Measurements from ENCODE around the gene DVL1. TPM values are rescaled to one million over a fixed set of nuclear protein-coding genes. Genes with fewer than 3 reads are reported as not detected.
A peak's percentile ranks its signal among the peaks of the same experiment; 100 is the strongest.

Gene DVL1
- polyA plus RNA-seq, 4 donors: 46.7 to 88.8 (median 61.3) TPM

GRCh38 chr1:1302951-1303509 is 46.2 kb downstream of the DVL1 start:
- H3K4me1 ChIP-seq (ENCODE audit: control insufficient read depth in 3 of 3, insufficient read depth in 2 of 3, low read depth in 1 of 3, low read length in 2 of 3): peaks cover 7 to 24% (median 13%) of the 10 kb centered on the region in 3 donors
- peaks cover 0 to 45% (median 0%) of the 10 kb centered on the region in 3 donors for H3K36me3 ChIP-seq (ENCODE audit: control insufficient read depth in 3 of 3, insufficient read depth in 2 of 3, low read depth in 1 of 3, low read length in 3 of 3)
- DNase-seq (no peak), FAIRE-seq (no peak)
- 78 to 81% (median 80%) methylated on average over 27 to 31 of the region's 31 CpGs for WGBS, 3 donors
- H3K27me3 ChIP-seq (ENCODE audit: control insufficient read depth in 3 of 3, insufficient read depth in 3 of 3, low read length in 3 of 3): no peaks in the 10 kb centered on the region
- no peak overlapping the region for H3K4me3 ChIP-seq (ENCODE audit: low read depth in 1 of 3, low read length in 3 of 3)
- H3K9me3 ChIP-seq (ENCODE audit: control insufficient read depth in 2 of 2, insufficient read depth in 1 of 2, low read depth in 1 of 2, low read length in 1 of 2): no peaks in the 10 kb centered on the region
- no peak overlapping the region for H3K27ac ChIP-seq (ENCODE audit: low read depth in 1 of 3, low read length in 2 of 3)

- peaks cover 7 to 24% (median 13%) of the 10 kb centered on the region in 3 donors for H3K4me1 ChIP-seq (ENCODE audit: control insufficient read depth in 3 of 3, insufficient read depth in 2 of 3, low read depth in 1 of 3, low read length in 2 of 3)
- DNase-seq (no peak), FAIRE-seq (no peak)
- H3K36me3 ChIP-seq (ENCODE audit: control insufficient read depth in 3 of 3, insufficient read depth in 2 of 3, low read depth in 1 of 3, low read length in 3 of 3): peaks cover 0 to 51% (median 0%) of the 10 kb centered on the region in 3 donors
- H3K4me3 ChIP-seq (ENCODE audit: low read depth in 1 of 3, low read length in 3 of 3): no peak overlapping the region
- H3K27ac ChIP-seq (ENCODE audit: low read depth in 1 of 3, low read length in 2 of 3): no peak overlapping the region
- H3K9me3 ChIP-seq (ENCODE audit: control insufficient read depth in 2 of 2, insufficient read depth in 1 of 2, low read depth in 1 of 2, low read length in 1 of 2): no peaks in the 10 kb centered on the region
- H3K27me3 ChIP-seq (ENCODE audit: control insufficient read depth in 3 of 3, insufficient read depth in 3 of 3, low read length in 3 of 3): no peaks in the 10 kb centered on the region
- 90 to 92% (median 92%) methylated on average over 8 to 9 of the region's 9 CpGs for WGBS, 3 donors
Measured at GRCh38 chr1:1302006-1302430, 47.2 kb downstream of the DVL1 start.

DNA sequence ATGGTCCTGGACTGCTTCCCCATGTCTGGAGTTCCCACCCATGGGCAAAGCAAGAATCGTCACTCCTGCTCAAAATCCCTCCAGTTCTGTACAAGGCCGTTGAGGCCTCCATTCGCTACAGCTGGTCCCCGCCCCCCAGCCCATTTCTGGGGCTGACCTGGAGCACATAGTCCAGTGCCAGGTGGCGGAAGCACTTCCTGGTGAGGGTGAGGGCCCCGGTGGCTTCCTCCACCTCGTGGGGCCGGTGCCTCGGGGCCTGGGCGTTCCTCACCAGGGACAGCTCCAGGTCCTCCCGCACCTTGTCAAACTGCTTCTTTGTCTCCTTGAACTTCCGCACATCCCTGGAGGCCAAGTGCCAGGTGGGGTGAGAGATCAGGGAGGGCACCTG is 48.9 kb downstream of the DVL1 start:
- 70 to 84% (median 84%) methylated on average over 12 of the region's 12 CpGs for WGBS, 3 donors
- no peak for FAIRE-seq
- H3K4me3 ChIP-seq (ENCODE audit: low read depth in 1 of 3, low read length in 3 of 3): no peak overlapping the region

DNA sequence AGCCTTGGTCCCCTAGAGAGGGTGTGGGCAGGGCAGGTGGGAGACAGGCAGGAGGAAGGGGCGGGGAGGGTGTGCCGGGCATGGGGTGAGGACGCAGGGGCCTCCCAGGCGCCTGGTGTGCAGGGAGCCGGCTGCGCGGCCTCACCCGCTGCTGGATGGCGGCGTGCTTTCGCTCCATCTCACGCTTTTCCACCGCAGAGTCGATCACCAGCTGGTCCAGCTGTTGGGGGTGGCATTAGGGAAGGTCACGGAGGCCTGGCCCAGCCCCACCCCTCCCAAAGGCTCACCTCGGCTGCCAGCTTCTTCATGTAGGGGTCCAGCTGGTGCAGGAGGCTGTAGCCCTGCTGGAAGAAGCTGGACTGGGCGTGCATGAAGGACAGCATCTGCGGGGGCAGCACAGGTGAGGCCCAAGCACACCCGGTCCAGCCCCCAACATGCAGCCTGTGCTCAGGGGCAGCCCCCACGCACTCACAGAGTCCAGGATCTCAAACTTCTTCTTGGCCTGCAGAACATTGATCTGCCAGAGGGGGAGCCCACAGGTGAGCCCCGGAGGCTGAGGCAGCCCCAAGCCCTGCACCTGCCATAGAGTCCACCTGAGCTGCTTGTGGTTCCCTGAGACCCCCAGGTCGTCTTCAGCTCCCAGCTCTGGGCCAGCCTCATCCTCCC is 49.4 kb downstream of the DVL1 start:
- no peak overlapping the region for H3K27ac ChIP-seq (ENCODE audit: low read depth in 1 of 3, low read length in 2 of 3)
- peaks cover 0 to 4% (median 0%) of the 10 kb centered on the region in 3 donors for H3K4me1 ChIP-seq (ENCODE audit: control insufficient read depth in 3 of 3, insufficient read depth in 2 of 3, low read depth in 1 of 3, low read length in 2 of 3)
- WGBS, 3 donors: 72 to 85% (median 78%) methylated on average over 16 to 22 of the region's 22 CpGs
- H3K36me3 ChIP-seq (ENCODE audit: control insufficient read depth in 3 of 3, insufficient read depth in 2 of 3, low read depth in 1 of 3, low read length in 3 of 3): peaks cover 0 to 72% (median 4%) of the 10 kb centered on the region in 3 donors
- DNase-seq (peak in 1 of 2 donors; percentile 31), FAIRE-seq (no peak)
- no peak overlapping the region for H3K4me3 ChIP-seq (ENCODE audit: low read depth in 1 of 3, low read length in 3 of 3)
- H3K27me3 ChIP-seq (ENCODE audit: control insufficient read depth in 3 of 3, insufficient read depth in 3 of 3, low read length in 3 of 3): no peaks in the 10 kb centered on the region
- no peaks in the 10 kb centered on the region for H3K9me3 ChIP-seq (ENCODE audit: control insufficient read depth in 2 of 2, insufficient read depth in 1 of 2, low read depth in 1 of 2, low read length in 1 of 2)

More for the DNA sequence above, 48.9 kb downstream of the DVL1 start:
- Histone ChIP-seq H3K27ac (ENCODE audit: low read depth in 1 of 3, low read length in 2 of 3) (no peak overlapping the region), H3K36me3 (ENCODE audit: control insufficient read depth in 3 of 3, insufficient read depth in 2 of 3, low read depth in 1 of 3, low read length in 3 of 3) (peaks cover 0 to 67% (median 4%) of the 10 kb centered on the region in 3 donors), H3K9me3 (ENCODE audit: control insufficient read depth in 2 of 2, insufficient read depth in 1 of 2, low read depth in 1 of 2, low read length in 1 of 2) (no peaks in the 10 kb centered on the region), H3K4me1 (ENCODE audit: control insufficient read depth in 3 of 3, insufficient read depth in 2 of 3, low read depth in 1 of 3, low read length in 2 of 3) (peaks cover 0 to 9% (median 3%) of the 10 kb centered on the region in 3 donors), H3K27me3 (ENCODE audit: control insufficient read depth in 3 of 3, insufficient read depth in 3 of 3, low read length in 3 of 3) (no peaks in the 10 kb centered on the region)
- no peak for DNase-seq

GRCh38 chr1:1298861-1299685 is 50.1 kb downstream of the DVL1 start:
- Histone ChIP-seq H3K9me3 (ENCODE audit: control insufficient read depth in 2 of 2, insufficient read depth in 1 of 2, low read depth in 1 of 2, low read length in 1 of 2) (no peaks in the 10 kb centered on the region), H3K36me3 (ENCODE audit: control insufficient read depth in 3 of 3, insufficient read depth in 2 of 3, low read depth in 1 of 3, low read length in 3 of 3) (peaks cover 0 to 78% (median 4%) of the 10 kb centered on the region in 3 donors), H3K27me3 (ENCODE audit: control insufficient read depth in 3 of 3, insufficient read depth in 3 of 3, low read length in 3 of 3) (no peaks in the 10 kb centered on the region), H3K4me3 (ENCODE audit: low read depth in 1 of 3, low read length in 3 of 3) (no peak overlapping the region), H3K27ac (ENCODE audit: low read depth in 1 of 3, low read length in 2 of 3) (no peak overlapping the region), H3K4me1 (ENCODE audit: control insufficient read depth in 3 of 3, insufficient read depth in 2 of 3, low read depth in 1 of 3, low read length in 2 of 3) (no peaks in the 10 kb centered on the region)
- FAIRE-seq: no peak
- WGBS, 3 donors: 73 to 84% (median 81%) methylated on average over 28 to 30 of the region's 30 CpGs
- peak in 1 of 2 donors; percentile 42 for DNase-seq

GRCh38 chr1:1297802-1298424 is 51.3 kb downstream of the DVL1 start:
- H3K27me3 ChIP-seq (ENCODE audit: control insufficient read depth in 3 of 3, insufficient read depth in 3 of 3, low read length in 3 of 3): no peaks in the 10 kb centered on the region
- no peaks in the 10 kb centered on the region for H3K9me3 ChIP-seq (ENCODE audit: control insufficient read depth in 2 of 2, insufficient read depth in 1 of 2, low read depth in 1 of 2, low read length in 1 of 2)
- H3K4me3 ChIP-seq (ENCODE audit: low read depth in 1 of 3, low read length in 3 of 3): no peak overlapping the region
- peaks cover 0 to 73% (median 4%) of the 10 kb centered on the region in 3 donors for H3K36me3 ChIP-seq (ENCODE audit: control insufficient read depth in 3 of 3, insufficient read depth in 2 of 3, low read depth in 1 of 3, low read length in 3 of 3)
- WGBS, 3 donors: 90 to 93% (median 91%) methylated on average over 25 to 31 of the region's 31 CpGs
- FAIRE-seq: no peak
- DNase-seq: no peak
- H3K27ac ChIP-seq (ENCODE audit: low read depth in 1 of 3, low read length in 2 of 3): no peak overlapping the region
- H3K4me1 ChIP-seq (ENCODE audit: control insufficient read depth in 3 of 3, insufficient read depth in 2 of 3, low read depth in 1 of 3, low read length in 2 of 3): no peaks in the 10 kb centered on the region

GRCh38 chr1:1296070-1297061 is 52.9 kb downstream of the DVL1 start:
- DNase-seq: no peak
- Histone ChIP-seq H3K4me3 (ENCODE audit: low read depth in 1 of 3, low read length in 3 of 3) (no peak overlapping the region), H3K36me3 (ENCODE audit: control insufficient read depth in 3 of 3, insufficient read depth in 2 of 3, low read depth in 1 of 3, low read length in 3 of 3) (peaks cover 0 to 71% (median 4%) of the 10 kb centered on the region in 3 donors), H3K4me1 (ENCODE audit: control insufficient read depth in 3 of 3, insufficient read depth in 2 of 3, low read depth in 1 of 3, low read length in 2 of 3) (peaks cover 0 to 8% (median 0%) of the 10 kb centered on the region in 3 donors), H3K9me3 (ENCODE audit: control insufficient read depth in 2 of 2, insufficient read depth in 1 of 2, low read depth in 1 of 2, low read length in 1 of 2) (no peaks in the 10 kb centered on the region), H3K27me3 (ENCODE audit: control insufficient read depth in 3 of 3, insufficient read depth in 3 of 3, low read length in 3 of 3) (no peaks in the 10 kb centered on the region), H3K27ac (ENCODE audit: low read depth in 1 of 3, low read length in 2 of 3) (no peak overlapping the region)
- WGBS, 3 donors: 91 to 94% (median 94%) methylated on average over 59 to 62 of the region's 62 CpGs
- no peak for FAIRE-seq
